IPS-NIHi7 (cell line): ENCODE results near the gene KLF2.
"Not testable (repeated sequence)": the region's sequence is repeated elsewhere in the genome, so short reads cannot be mapped to it uniquely, and the experiment has no call there.

Experiments used
- DNase-seq: peaks from one replicate; pipeline ENCODE4 v3.0.0; 2012; ENCODE audit warnings: mixed read lengths; ENCODE audit errors: extremely low spot score

The KLF2 gene

DNA sequence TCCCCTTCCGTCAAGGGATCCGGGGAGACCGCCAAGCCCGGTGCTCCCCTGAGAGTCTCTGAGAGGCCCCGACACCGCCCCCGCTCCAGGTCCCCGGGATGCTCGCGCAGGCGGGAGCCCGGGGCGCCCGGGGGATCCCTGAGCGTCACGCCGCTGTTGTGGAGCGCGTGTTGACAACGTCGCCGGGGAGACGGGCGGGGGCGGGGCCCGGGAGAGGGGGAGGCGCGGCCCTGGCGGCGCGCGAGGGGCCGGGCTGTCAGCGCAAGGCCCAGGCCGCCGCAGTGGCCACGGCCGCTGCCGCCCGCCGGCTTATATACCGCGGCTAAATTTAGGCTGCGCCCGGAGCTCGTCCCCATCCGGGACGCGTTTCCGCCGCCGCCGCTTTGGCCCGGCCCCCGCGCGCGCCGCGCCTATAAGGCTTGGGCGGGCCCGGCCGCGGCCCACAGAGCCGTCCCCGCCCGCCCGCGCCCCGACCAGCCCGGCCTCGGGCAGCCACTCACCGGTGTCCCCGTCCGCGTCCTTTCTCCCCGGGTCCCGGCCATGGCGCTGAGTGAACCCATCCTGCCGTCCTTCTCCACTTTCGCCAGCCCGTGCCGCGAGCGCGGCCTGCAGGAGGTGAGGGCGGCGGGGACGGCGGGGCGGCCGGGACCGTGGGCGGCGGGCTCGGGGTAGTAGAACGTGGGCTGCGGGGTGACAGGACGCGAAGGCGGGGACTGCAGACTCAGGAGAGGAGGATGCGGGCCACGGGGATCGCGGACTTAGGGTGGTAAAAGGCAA, at the start of gene KLF2:
Gene KLF2 (plus strand): TSS at position 443 of the 777 bp plus-strand sequence. CDS start 98 bp downstream, at position 541.
- peak; percentile 89 for DNase-seq

DNA sequence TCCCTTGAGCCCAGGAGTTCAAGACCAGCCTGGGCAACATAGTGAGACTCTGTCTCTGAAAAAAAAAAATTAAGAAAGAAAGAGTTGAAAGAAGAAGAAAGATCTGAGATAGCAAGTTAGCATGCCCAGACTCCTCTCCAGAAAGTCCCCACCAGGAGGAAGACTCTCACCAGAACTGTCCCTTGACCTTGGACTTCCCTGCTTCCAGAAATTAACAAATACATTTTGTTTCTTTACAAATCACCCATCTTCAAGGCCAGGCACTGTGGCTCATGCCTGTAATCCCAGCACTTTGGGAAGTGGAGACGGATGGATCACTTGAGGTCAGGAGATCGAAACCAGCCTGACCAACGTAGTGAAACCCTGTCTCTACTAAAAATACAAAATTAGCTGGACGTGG, 44.3 kb upstream of the KLF2 start:
- DNase-seq, result no peak

DNA sequence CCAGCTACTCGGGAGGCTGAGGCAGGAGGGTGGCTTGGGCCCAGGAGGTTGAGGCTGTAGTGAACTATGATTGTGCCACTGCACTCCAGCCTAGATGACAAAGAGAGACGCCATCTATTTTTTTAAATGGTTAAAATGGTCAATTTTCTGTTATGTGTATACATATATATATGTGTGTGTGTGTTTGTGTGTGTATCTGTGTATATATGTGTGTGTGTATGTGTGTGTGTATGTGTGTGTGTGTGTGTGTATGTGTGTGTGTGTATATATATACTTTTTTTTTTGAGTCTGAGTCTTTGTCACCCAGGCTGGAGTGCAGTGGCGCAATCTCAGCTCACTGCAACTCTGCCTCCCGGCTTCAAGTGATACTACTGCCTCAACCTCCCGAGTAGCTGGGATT, 42.9 kb upstream of the KLF2 start:
- DNase-seq, result no peak

DNA sequence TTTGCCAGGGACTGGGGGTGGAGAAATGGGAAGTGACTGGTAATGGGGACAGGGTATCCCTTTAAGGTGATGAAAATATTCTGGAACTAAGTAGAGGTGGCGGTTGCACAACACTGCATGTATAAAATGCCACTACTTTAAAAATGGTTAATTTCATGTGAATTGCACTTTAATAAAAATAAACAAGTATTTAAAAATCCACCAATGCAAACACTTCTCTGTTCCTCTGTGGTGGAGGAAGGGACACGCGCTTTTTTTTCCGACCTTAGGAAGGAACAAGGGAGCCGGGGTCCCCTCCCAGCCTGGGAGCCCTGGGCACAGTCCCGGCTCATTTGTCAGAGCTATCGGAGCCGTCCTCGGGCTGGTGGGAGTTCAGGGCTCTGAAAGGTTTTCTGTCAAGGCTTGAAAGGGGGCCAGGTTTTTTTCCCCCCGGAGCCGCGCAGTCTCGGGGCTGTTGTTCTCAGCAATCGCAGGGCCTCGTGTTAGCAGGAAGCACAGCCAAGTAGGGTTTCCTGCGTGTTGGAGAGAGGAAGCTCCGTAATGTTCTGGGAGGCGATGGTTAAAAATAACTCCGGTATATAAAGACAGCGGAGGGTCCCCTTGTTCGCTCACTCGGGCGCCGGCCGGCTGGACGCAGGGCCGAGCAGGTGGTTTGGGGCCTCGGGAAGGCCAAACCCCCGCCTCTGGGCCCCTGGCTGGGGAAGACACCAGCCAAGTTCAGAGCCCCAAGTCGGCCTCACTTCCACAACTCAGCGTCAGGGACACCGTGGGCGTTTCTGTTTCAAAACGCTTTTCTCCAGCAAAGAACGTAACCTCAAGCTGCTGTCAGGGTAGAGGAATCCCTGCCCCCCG, 41.2 kb upstream of the KLF2 start:
- DNase-seq, result no peak

DNA sequence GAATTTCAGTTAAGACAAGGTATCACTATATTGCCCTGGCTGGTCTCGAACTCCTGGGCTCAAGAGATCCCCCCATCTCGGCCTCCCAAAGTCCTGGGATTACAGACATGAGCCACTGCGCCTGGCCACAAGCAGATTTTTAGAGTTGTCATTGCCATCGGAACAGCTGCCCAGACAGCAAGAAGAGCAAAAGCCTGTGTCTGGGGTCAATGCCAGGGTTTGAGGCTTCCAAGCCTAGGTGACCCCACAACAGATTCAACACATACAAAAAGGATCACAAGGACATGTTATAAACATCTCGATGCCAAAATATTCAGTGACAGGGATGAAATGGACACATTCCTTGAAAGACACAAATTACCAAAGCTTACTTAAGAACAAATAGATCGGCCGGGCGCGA, 40.1 kb upstream of the KLF2 start:
- no peak for DNase-seq

DNA sequence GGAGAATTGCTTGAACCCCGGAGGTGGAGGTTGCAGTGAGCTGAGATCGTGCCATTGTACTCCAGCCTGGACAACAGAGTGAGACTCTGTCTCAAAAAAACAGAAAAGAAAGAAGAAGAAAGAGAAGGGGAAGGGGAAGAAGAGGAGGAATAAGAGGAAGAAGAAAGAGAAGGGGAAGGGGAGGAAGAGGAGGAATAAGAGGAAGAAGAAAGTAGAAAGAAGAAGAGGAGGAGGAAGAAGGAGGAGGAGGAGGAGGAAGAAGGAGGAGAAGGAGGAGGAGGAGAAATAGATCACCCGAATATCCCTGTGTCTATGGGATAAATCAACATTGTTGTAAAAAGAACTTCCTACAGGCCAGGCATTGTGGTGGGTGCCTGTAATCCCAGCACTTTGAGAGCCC, 39.5 kb upstream of the KLF2 start:
- not testable (repeated sequence) for DNase-seq

DNA sequence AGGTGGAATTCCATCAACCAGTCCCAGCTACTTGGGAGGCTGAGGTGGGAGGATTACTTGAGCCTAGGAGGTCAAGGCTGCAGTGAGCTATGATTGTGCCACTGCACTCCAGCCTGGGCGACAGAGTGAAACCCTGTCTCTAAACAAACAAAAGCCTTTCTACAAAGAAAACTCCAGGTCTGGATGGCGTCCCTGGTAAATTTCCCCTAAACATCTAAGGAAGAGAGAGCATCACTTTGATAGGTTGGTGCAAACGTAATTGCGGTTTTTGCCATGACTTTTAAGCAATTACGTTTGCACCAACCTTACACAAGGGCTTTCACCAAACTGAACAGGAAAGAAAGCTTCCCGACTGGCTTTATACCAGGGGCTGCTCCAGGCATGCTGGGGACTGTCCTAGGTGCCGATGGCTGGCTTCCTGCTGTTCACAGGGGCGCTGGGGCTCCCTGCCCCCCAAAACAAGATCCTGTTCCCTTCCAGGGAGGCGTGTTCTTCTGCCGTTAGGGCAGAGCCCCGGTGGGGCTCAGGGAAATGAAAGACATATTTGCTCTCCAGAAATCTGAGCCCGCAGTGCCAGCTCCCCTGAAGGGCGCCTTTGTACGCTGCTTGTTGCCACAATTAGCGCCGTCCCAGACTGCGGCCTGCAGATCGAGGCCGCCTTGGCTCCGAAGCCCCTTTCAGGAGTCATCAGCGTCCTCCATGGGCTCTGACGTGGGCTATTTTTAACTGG, 38.7 kb upstream of the KLF2 start:
- no peak for DNase-seq

DNA sequence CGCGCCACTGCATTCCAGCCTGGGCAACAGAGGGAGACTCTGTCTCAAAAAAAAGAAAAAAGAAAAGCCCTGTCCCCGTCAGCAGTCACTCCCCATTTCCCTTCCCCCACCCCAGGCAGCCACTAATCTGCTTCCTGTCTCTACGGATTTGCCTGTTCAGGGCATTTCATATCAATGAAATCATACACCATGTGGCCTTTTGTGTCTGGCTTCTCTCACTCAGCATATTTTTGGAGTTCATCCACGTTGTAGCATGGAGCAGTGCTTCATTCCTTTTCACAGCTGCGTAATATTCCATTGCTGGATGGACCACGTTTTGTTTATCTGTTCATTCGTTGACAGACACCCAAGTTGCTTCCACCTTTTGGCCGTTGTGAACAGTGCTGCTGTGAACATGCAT, 36.1 kb upstream of the KLF2 start:
- no peak for DNase-seq

DNA sequence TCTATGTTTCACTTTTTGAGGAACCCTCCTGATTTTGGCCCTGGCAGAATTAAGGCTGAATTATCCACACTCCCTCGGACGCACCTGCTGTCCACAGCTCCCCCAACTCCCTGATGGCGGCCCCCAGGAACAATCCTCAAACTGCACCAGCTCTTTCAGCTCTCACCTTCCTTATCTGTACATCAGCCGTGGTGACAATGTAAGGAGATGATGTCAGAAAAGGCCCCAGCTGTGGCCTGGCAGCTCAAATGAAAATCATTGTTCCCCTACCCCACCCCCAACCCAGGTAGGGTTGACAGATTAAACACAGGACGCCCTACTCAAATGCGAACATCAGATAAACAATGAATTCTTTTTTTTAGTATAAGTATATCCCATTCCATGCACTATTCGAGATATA, 35.0 kb upstream of the KLF2 start:
- no peak for DNase-seq

DNA sequence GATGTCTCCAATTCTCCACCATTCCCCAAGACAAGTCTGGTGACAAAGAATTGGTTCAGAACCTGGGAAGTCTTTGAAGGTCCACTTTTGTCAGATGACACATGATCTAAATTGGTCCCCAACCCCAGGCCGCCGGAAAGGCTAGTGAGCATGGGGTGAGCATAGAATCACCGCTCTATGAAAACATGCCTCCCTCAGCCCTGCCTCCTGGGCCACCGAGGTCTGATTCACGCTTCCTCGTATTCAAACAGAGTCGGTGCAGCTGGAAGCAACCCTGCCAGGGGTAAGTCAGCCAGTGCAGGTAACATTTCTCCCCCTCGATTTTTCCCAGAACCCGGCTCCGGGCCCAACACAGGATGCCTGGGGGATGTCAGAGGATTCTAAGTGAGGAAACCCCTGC, 33.9 kb upstream of the KLF2 start:
- DNase-seq, result no peak

DNA sequence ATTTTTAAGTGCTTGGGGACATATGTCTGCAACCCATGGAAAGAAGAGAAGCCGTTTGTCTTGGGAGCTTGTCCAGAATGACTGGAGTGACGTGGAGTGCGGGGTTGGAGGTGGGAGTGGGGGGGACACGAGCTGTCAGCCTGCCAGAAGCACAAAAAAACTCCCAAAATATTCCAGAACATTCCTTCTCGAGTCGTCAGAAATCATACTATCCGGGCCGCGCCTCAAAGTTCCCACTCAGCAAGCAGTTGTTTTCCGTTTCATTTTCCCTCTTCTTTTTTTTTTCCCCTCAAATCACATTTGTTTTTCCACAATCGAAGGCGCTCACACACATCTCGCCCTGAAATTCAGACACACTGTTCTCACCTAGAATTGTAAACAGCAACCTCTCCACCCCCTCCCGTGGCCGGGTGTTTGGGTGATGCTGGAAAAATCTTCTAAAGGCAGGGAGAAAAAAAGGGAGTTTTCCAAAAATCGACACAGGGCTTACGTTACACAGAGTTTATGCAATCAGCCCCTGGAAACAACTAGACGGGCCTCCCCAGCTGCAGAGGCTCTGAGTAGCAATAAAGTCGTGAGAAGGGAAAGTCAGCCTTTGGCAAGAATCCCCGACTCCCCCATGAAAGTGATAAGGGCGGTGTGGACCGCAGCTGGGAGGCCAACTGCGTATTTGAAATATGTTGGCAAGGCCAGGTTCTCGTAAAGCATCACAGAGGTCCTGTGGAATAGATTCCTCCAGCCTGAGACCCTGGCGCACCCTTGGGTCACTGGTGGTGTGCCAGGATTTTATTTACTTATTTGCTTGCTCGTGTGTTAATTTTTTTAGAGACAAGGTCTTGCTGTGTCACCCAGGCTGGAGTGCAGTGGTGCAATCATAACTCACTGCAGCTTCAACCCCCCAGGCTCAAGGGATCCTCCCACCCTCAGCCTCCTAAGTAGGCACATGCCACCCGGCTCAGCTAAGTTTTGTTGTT, 31.2 kb upstream of the KLF2 start:
- DNase-seq, result no peak

DNA sequence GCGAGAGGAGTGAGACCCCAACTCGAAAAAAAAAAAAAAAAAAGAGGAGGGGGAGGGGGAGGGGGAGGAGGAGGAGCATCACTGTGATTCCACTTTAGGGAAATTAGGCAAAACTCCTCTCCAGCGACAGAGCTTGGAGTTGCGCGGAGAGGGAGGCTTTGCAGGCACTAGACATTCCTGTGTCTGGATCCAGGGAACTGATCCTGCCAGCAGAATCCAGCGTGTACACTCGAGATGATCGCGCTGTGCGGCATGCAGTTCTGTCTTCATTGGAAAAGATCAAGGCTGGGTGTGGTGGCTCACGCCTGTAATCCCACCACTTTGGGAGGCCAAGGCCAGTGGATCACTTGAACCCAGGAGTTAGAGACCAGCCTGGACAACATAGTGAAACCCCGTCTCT, 29.6 kb upstream of the KLF2 start:
- DNase-seq, result no peak

DNA sequence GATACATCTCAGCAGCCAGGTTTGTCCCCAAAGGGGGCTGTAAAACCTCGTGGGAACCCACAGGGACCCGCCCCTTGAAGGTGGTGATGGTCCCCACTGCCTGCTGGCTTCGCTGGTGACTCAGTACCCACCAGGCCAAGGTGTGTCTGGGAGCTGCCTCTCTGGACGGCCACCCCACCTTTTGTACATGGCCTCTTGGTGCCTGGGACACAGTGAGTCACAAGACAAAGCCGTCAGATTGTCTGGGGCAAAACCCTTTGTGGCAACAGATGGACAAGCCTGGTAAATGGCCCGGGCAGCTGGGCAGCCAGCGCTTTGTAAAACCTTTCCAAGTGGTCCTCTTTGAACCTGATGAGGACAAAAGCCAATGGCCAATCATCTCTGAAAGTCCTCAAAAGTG, 27.9 kb upstream of the KLF2 start:
- DNase-seq, result no peak

DNA sequence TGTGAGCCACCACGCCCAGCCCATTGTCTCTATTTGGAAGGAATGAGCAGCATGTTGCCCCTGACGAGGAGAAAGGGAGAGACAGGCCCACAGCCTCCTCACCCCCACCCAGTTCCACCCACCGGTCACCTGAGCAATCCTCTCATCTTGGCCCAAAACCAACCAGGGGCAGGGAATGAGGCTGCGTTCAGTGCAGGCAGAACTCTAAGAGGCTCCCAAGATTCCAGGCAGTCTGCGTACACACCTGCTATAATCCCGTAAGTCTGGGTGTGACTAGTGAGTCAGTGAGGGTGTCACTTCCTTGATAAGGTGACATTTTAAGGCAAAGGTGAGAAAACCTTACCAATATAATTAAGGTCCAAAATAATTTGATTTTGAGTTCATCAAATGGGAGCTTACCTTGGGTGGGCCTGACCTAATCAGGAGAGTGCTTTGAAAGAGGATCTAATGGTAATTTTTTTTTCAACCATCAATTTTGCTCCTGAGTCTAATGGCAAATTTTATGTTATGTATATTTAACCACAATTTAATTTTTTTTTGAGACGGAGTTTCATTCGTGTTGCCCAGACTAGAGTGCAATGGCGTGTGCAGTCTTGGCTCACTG, 26.9 kb upstream of the KLF2 start:
- DNase-seq, result no peak

DNA sequence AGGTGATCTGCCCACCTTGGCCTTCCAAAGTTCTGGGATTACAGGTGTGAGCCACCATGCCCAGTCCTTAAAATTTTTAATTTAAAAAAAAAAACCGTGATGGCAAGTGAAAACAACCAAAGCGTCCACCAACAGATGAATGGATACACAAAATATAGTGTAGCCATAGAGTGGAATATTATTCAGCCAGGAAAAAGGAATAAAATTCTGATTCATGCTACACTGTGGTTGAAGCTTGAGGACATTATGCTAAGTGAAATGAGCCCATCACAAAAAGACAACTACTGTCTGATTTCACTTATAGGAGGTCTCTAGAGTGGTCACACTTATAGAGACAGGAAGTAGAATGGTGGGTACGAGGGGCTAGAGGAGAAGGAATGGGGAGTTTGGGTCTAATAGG, 26.3 kb upstream of the KLF2 start:
- DNase-seq, result no peak

DNA sequence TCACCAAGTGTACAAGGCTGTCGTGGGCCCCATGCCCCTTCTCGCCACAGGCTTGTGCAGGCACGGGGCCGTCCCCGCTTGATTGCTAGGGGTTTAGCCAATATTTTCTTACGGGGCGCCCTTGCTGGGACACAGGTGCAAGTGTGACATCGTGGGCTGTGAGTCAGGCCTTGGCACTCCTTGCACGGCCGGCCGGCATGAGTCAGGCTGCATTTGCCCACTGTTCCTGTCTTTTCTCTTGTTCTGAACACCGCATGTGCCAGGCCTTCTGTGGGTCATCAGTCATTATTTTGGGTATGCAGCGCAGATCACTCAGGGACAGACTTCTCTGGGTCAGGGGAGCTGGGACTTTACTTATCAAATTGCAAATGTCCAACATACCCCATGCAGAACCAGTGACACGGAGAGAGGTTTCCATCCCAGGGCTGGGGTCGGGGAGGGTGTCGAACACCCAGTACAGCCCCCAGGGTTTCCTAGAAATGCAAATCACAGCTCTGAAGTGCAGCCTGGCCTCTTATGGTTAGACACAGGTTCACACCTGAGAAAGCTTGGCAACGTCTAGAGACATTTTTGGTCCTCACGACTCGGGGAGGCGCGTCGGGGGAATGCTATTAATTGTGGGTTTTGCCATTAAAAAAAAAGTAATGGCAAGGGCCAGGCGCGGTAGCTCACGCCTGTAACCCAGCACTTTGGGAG, 22.5 kb upstream of the KLF2 start:
- DNase-seq, result no peak

DNA sequence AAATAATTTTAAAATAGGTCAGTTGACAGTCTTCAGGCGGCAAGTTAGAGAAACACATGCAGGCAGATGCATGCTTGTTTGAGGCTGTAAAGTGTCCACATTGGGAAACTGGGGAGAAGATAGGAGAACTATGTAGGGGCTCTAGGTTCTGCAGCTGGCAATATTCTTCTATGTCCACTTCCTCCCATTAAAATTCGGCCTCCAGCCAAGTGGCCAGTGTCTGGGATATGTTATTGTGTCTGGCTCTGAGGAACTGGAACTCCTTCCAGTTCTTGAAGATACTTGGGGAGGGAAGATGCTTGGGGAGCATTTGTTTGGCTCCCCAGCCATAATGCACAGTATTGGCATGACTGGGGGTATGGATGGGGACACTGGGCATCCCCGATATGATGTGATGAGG, 20.9 kb upstream of the KLF2 start:
- DNase-seq, result no peak

DNA sequence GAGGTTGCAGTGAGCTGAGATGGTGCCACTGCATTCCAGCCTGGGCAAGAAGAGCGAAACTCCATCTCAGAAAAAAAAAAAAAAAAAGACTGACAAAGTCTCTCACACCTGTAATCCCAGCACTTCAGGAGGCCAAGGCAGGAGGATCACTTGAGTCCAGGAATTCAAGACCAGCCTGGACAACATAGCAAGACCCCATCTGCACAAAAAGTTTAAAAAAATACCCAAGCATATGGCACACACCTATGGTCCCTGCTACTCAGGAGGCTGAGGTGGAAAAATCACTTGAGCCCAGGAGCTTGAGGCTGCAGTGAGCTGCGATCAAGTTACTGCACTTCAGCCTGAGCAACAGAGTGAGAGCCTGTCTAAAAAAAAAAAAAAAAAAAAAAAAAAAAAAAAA, 20.1 kb upstream of the KLF2 start:
- DNase-seq, result not testable (repeated sequence)

DNA sequence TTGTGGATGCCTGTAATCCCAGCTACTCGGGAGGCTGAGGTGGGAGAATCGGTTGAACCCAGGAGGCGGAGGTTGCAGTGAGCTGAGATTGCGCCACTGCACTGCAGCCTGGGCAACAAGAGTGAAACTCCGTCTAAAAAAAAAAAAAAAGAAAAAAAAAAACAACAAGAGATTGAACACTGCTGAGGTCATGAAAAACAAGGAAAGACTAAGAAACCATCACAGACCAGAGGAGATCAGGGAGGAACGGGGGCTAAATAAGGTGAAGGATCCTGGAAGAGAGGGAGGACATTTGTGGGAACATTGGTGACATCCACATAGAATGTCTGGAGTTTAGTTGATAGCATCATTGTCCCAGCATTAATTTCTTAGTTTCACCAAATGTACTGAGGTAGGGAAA, 19.6 kb upstream of the KLF2 start:
- not testable (repeated sequence) for DNase-seq

DNA sequence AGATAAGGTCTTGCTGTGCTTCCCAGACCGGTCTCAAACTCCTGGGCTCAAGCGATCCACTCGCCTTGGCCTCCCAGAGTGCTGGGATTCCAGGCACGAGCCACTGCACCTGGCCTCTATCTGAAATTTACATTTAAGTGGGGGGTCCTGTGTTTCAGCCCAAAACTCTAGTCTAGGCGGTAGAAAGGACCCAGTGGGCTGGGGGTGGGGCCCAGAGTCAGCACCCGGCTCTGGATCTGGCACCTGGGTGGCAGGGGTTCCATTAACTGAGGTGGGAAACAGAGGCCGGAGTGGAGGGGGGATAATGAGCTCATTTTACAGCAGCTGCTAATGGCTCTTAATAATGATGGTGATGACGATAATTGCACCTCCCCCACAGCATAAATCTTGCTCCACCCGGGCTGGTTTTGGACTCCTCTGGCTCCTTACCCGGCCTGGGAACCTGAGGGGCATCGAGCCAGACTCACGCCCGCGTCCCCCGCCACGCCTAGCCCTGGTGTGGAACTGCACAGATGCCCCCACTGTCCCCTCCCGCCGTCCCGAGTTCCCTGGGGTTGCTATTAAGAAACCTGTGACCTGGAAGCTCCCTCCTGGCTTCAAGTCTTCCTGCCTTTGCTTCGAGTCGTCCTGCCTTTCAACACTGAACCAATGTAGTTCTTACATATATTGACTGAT, 17.8 kb upstream of the KLF2 start:
- no peak for DNase-seq
